PFSK-1 (cell line): Measurements from ENCODE around the gene SESTD1.

Source experiments
- FOXP2 ChIP-seq: optimal IDR thresholded peaks from 2 replicates; pipeline ENCODE3; 2011; ENCODE audit warnings: borderline replicate concordance, control low read depth, inconsistent platforms; ENCODE audit not compliant: insufficient read depth; ENCODE audit errors: extremely low read length, extremely low read depth
- POLR2AphosphoS5 ChIP-seq: IDR thresholded peaks from 2 replicates; pipeline ENCODE4 v1.6.1; 2012; ENCODE audit warnings: low read depth, mild to moderate bottlenecking, control low read depth, low read length, moderate library complexity
- SIN3A ChIP-seq: IDR thresholded peaks from 2 replicates; pipeline ENCODE4 v1.6.1; 2012; ENCODE audit warnings: mild to moderate bottlenecking, low read length, moderate library complexity, borderline replicate concordance; ENCODE audit not compliant: insufficient read depth
- TAF1 ChIP-seq: IDR thresholded peaks from 2 replicates; pipeline ENCODE4 v1.6.1; 2012; ENCODE audit warnings: low read length, control low read depth, borderline replicate concordance; ENCODE audit not compliant: insufficient read depth
- TF ChIP-seq, protein P1 (sequence below), 2 experiments: IDR thresholded peaks; 2 replicates each; pipeline versions ENCODE4 v1.6.1 to v1.8.0; 2011 to 2012; ENCODE audit warnings: low read depth in 2 of 2, low read length in 2 of 2, control low read depth in 1 of 2, inconsistent platforms in 1 of 2, mild to moderate bottlenecking in 1 of 2, moderate library complexity in 1 of 2; ENCODE audit not compliant: insufficient read depth in 1 of 2

Gene SESTD1

DNA sequence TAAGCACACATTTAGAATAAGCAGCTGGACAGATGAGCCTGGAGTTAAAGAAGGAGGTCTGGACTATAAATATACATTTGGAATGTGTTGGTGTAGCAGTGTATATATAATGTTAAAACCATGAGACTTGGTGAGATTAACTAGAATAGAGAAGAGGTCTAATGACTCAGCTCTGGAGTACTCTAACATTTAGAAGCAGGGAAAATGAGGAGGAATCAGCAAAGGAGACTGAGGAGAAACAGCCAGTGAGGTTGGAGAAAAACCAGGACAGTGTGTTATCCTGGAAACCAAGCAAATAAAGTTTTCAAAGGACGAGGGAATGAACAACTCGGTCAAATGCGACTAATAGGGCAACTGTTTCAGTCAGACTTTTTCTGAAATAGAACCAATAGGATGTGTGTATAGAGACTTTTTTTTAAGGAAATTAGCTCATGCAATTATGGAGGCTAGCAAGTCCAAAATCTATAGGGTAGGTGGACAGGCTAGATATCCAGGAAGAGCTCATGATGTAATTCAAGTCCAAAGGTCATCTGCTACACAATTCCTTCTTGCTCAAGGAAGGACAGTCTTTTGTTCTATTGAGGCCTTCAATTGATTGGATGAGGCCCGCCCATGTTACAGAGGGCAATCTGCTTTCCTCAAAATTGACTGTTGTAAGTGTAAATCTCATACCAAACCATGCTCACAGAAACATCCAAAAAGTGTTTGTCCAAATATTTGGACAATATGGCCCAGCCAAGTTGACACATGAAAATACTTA is 10.8 kb upstream of the SESTD1 start:
- TF ChIP-seq FOXP2 (no peak), TAF1 (no peak), POLR2AphosphoS5 (no peak), SIN3A (no peak)
- TF ChIP-seq, protein P1, sequence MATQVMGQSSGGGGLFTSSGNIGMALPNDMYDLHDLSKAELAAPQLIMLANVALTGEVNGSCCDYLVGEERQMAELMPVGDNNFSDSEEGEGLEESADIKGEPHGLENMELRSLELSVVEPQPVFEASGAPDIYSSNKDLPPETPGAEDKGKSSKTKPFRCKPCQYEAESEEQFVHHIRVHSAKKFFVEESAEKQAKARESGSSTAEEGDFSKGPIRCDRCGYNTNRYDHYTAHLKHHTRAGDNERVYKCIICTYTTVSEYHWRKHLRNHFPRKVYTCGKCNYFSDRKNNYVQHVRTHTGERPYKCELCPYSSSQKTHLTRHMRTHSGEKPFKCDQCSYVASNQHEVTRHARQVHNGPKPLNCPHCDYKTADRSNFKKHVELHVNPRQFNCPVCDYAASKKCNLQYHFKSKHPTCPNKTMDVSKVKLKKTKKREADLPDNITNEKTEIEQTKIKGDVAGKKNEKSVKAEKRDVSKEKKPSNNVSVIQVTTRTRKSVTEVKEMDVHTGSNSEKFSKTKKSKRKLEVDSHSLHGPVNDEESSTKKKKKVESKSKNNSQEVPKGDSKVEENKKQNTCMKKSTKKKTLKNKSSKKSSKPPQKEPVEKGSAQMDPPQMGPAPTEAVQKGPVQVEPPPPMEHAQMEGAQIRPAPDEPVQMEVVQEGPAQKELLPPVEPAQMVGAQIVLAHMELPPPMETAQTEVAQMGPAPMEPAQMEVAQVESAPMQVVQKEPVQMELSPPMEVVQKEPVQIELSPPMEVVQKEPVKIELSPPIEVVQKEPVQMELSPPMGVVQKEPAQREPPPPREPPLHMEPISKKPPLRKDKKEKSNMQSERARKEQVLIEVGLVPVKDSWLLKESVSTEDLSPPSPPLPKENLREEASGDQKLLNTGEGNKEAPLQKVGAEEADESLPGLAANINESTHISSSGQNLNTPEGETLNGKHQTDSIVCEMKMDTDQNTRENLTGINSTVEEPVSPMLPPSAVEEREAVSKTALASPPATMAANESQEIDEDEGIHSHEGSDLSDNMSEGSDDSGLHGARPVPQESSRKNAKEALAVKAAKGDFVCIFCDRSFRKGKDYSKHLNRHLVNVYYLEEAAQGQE (IDR thresholded peaks at IDR 0.05; ENCODE audit: insufficient read depth in 1 of 2, low read depth in 2 of 2, low read length in 2 of 2), result no peak

DNA sequence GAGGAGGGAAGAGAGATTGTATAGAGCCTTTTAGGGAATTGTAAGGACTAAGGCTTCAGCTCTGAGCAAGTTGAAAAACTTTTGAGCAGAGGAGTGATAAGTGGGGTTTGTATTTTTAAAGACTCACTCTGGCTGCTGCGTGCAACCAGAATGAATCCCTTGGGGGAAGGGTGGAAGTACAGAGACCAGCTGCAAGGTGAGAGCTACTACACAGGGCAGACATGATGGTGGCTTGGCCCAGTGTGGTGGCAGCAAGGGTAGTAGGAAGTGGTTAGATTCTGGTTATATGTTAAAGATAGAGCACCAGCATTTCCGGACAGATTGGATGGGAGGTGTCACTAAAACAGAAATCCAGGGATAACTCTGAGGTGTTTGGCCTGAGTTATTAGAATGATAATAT is 10.1 kb upstream of the SESTD1 start:
- TF ChIP-seq POLR2AphosphoS5, result no peak
- TF ChIP-seq, protein P1 (IDR thresholded peaks at IDR 0.05; ENCODE audit: insufficient read depth in 1 of 2, low read depth in 2 of 2, low read length in 2 of 2), result no peak
- TF ChIP-seq SIN3A, result no peak
- TF ChIP-seq FOXP2, result no peak
- no peak for TF ChIP-seq TAF1

DNA sequence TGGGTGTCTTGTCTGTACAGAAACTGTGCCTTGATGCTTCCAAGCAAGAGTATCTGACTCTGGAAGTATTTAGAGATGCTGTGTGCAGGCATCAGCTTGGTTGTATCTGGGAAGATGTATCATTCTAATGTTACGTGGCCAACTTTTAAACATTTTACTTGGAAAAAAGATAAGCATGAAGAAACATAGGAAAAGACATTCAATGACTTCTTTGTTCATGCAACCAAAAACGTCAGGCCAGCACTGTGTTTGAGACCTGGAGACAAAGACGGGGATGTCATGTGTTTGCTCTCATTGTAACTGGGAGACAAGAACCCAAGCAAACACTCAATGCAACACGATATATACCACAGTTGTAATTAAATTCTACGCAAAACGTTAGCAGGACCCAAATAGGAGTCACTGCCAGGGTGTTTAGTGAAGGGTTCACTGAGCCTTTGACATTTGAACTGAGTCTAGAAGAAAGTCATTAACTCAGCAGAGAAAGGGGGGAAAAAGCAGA is 8.9 kb upstream of the SESTD1 start:
- TF ChIP-seq, protein P1 (IDR thresholded peaks at IDR 0.05; ENCODE audit: insufficient read depth in 1 of 2, low read depth in 2 of 2, low read length in 2 of 2), result no peak
- TF ChIP-seq FOXP2 (no peak), TAF1 (no peak), POLR2AphosphoS5 (no peak), SIN3A (no peak)

DNA sequence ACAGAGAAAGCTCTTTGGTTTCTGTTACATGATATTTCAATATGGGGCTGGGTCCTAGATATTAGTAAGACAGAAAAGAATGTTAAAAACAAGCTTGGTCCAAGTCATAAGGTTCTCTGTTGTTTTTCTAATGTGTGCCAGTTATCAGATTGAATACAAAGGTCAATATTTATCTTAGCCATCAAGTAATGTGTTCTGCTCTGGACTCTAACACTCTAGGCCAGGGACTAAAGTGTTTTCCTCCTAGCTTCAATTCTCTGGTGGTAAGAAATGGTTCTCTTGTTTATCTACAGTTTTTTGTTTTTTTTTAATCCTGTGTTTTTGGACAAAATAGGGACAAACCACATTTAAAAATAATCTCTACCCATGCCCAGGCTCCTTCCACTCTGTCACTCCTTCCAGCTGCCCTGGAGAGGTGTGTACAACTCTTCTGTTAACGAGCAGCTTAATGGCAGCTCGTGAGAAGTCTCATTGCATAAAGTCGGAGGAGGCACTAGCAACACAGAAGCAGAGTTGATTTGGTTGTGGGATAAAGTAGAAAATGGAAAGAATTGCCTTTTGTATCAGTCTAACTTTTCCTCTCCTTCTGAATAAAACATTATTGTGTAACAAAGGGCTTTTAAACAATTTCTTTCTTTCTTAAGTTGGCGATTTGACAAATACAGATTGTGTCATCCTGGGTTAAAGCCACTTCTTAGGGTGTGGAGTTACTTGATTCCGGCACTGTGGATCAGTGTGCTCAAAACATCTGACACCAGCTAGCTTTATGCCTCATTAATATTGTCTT is 8.0 kb upstream of the SESTD1 start:
- TF ChIP-seq, protein P1 (IDR thresholded peaks at IDR 0.05; ENCODE audit: insufficient read depth in 1 of 2, low read depth in 2 of 2, low read length in 2 of 2), result no peak
- no peak for TF ChIP-seq TAF1
- TF ChIP-seq SIN3A, result no peak
- TF ChIP-seq POLR2AphosphoS5, result no peak
- TF ChIP-seq FOXP2, result no peak
